BE2C (cell line): ENCODE data around the gene NWD2.
"Not testable (repeated sequence)": the region's sequence is repeated elsewhere in the genome, so short reads cannot be mapped to it uniquely, and the experiment has no call there.

Source experiments
- DNase-seq: peaks from one replicate; pipeline ENCODE4 v3.0.0-alpha.2; 2020
- H3K27me3 ChIP-seq: fragments of 250-450 bp; sonication (Bioruptor Pico); 2 replicates; pipeline ENCODE4 v1.5.1; 2020; ENCODE audit warnings: mild to moderate bottlenecking
- H3K36me3 ChIP-seq: fragments of 250-450 bp; sonication (Bioruptor Pico); 2 replicates; pipeline ENCODE4 v1.5.1; 2020; ENCODE audit warnings: mild to moderate bottlenecking
- H3K4me1 ChIP-seq: fragments of 250-450 bp; sonication (Bioruptor Pico); 2 replicates; pipeline ENCODE4 v1.5.1; 2020
- H3K4me3 ChIP-seq: 2 replicates; pipeline ENCODE4 v1.5.1; 2011; ENCODE audit warnings: low read depth, low read length
- H3K9me3 ChIP-seq: fragments of 250-450 bp; sonication (Bioruptor Pico); 2 replicates; pipeline ENCODE4 v1.5.1; 2020
- TF ChIP-seq, protein P1 (sequence below): IDR thresholded peaks from 2 replicates; pipeline ENCODE4 v1.5.1; 2012; ENCODE audit warnings: mild to moderate bottlenecking, low read depth, low read length

NWD2 gene

DNA sequence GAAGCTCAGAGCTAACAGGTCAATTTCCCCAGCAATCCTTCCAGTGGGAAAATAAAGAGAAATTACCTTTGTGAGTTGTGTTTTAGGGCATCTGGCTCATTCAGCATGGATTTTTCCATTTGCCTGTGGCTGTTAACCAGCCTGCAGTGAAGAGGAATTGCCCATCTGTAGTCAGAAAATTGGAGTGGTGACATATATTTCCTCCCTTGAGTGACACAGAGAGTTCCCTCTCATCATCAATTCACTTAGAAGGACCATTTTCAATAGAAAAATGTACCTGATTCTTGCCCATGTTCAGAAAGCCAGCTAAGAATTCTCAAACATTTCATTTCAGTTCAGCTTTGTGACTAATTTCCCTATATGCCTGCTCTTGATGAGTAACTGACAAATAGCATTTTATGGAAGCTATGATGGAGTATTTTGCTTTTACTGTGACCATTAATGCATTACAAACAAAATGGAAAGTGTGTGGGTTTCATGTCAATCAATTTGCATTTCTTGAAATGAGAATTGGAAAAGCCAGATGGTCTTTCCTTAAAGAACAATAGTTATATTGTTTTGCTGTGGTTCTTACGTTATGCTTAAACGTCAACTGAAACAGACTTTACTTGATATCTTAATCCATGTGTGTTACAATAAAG, 155.8 kb downstream of the NWD2 start:
- Histone ChIP-seq H3K9me3 (no peaks in the 10 kb centered on the region), H3K4me3 (no peak overlapping the region), H3K27me3 (no peaks in the 10 kb centered on the region), H3K4me1 (no peaks in the 10 kb centered on the region), H3K36me3 (no peaks in the 10 kb centered on the region)
- DNase-seq = no peak
- TF ChIP-seq, protein P1, sequence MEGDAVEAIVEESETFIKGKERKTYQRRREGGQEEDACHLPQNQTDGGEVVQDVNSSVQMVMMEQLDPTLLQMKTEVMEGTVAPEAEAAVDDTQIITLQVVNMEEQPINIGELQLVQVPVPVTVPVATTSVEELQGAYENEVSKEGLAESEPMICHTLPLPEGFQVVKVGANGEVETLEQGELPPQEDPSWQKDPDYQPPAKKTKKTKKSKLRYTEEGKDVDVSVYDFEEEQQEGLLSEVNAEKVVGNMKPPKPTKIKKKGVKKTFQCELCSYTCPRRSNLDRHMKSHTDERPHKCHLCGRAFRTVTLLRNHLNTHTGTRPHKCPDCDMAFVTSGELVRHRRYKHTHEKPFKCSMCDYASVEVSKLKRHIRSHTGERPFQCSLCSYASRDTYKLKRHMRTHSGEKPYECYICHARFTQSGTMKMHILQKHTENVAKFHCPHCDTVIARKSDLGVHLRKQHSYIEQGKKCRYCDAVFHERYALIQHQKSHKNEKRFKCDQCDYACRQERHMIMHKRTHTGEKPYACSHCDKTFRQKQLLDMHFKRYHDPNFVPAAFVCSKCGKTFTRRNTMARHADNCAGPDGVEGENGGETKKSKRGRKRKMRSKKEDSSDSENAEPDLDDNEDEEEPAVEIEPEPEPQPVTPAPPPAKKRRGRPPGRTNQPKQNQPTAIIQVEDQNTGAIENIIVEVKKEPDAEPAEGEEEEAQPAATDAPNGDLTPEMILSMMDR = no peak

DNA sequence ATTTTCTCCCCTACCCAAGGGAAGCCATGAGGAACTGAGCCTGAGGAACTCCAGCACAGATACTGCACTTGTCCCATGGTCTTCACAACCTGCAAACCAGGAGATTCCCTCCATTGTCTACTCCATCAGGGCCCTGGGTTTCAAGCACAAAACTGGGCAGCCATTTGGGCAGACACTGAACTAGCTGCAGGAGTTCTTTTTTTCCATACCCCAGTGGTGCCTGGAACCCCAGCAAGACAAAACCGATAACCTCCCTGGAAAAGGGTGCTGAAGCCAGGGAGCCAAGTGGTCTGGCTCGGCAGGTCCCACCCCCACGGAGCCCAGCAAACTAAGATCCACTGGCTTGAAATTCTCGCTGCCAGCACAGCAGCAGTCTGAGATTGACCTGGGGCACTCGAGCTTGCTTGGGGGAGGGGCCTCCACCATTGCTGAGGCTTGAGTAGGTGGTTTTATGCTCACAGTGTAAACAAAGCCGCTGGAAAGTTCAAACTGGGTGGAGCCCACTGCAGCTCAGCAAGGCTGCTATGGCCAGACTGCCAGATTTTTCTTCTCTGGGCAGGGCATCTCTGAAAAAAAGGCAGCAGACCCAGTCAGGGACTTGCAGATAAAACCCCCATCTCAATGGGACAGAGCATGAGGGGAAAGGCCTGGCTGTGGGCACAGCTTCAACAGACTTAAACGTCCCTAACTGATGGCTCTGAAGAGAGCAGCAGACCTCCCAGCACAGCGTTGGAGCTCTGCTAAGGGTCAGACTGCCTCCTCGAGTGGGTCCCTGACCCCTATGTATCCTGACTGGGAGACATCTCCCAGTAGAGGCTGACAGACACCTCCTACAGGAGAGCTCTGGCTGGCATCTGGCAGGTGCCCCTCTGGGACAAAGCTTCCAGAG, 163.6 kb downstream of the NWD2 start:
- H3K36me3 ChIP-seq, H3K27me3 ChIP-seq, H3K9me3 ChIP-seq, DNase-seq, H3K4me1 ChIP-seq, H3K4me3 ChIP-seq: not testable (repeated sequence)

DNA sequence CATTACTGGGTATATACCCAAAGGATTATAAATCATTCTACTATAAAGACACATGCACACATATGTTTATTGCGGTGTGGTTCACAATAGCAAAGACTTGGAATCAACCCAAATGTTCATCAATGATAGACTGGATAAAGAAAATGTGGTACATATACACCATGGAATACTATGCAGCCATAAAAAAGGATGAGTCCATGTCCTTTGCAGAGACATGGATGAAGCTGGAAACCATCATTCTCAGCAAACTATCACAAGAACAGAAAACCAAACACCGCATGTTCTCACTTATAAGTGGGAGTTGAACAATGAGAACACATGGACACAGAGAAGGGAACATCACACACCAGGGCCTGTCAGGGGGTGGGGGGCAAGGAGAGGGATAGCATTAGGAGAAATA, 169.1 kb downstream of the NWD2 start:
- not testable (repeated sequence) for H3K9me3 ChIP-seq, H3K4me1 ChIP-seq, DNase-seq, H3K36me3 ChIP-seq, H3K27me3 ChIP-seq, H3K4me3 ChIP-seq

DNA sequence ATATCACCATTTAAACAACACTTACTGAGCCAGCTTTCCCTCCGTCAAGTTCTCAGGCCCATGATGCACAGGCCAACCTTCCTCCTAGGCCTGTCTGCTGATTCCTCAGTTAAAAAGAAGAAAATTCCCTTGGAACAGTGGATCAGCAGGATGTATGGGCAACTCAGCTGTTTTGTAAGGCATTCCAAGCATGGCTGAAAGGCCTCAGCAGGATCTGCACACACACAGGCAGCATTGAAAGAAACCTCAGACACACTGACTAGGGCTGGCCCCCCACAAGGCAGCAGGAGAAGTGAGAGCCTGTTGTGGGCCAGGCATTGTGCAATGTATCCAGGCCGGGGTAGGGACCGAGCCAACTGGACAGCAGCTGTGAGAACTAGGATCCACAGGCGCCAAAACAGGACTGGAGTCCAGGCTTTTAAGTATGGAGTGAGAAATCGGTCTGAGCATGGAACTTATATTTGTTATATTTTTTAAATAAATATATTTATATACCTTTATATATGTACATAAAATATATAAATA, 171.4 kb downstream of the NWD2 start:
- H3K4me3 ChIP-seq = no peak overlapping the region
- no peaks in the 10 kb centered on the region for H3K27me3 ChIP-seq
- no peaks in the 10 kb centered on the region for H3K4me1 ChIP-seq
- H3K36me3 ChIP-seq = no peaks in the 10 kb centered on the region
- TF ChIP-seq, protein P1 = no peak
- H3K9me3 ChIP-seq = no peaks in the 10 kb centered on the region
- DNase-seq = no peak

DNA sequence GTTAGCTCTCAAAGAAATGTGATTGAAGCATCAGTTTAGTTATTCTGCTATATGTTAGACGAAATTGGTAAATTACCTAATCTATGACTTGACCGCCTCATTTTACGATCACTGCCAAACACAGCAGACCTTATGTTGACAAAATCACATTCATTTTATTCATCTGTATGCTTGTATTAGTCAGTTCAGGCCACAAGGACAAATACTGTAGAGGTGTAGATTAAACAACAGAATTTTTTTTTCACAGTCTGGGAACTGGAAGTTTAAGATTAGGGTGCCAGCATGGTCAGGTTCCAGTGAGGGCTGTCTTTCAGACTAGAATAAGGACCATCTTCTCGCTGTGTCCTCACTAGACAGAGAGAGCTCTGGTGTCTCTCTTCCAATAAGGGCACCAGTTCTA, 177.1 kb downstream of the NWD2 start:
- Histone ChIP-seq H3K4me3 (no peak overlapping the region), H3K4me1 (no peaks in the 10 kb centered on the region), H3K36me3 (no peaks in the 10 kb centered on the region), H3K27me3 (no peaks in the 10 kb centered on the region), H3K9me3 (no peaks in the 10 kb centered on the region)
- no peak for DNase-seq
- TF ChIP-seq, protein P1 = no peak

DNA sequence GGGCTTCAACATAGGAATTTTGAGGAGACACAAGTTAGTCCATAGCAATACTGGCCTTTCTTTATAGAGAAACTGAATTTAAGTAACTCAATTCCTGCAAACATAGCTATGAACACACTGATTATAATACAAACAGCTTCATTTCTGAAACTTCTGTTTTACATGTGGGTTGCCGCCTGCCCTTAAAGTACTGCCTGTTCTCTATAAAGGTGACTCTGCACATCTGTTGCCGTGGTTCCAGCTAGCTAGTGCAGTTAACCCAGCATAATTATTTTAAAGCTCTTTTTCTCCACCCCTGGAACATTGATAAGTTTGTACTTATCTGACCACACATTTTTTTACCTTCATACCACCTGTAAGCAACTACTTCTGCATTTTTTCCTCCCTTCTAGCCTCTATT, 177.6 kb downstream of the NWD2 start:
- H3K9me3 ChIP-seq = no peaks in the 10 kb centered on the region
- TF ChIP-seq, protein P1 = no peak
- no peak overlapping the region for H3K4me3 ChIP-seq
- no peak for DNase-seq
- no peaks in the 10 kb centered on the region for H3K36me3 ChIP-seq
- H3K27me3 ChIP-seq = no peaks in the 10 kb centered on the region
- no peaks in the 10 kb centered on the region for H3K4me1 ChIP-seq

DNA sequence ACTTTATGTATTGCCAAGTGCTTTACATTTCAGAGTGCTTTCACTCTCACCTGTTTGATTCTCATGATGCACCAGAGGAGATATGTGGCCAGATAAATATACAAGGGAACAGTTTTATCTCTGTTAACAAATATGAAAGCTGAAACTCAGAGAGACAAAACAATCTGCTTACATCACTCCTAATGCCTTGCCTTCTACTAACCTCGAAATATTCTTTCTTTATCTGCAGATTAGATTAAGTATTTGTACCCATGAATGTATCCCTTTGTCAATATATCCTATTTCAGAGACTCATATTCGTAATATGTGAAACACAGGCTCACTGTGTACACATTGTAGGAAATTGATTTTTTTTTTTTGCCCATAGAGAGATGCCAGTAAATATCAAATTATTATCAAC, 178.1 kb downstream of the NWD2 start:
- H3K27me3 ChIP-seq = 0 out of 2 replicates have a peak, but pooled peaks cover 3% of the 10 kb centered on the region
- H3K4me3 ChIP-seq = no peak overlapping the region
- H3K9me3 ChIP-seq = no peaks in the 10 kb centered on the region
- no peak for DNase-seq
- TF ChIP-seq, protein P1 = no peak
- no peaks in the 10 kb centered on the region for H3K4me1 ChIP-seq
- H3K36me3 ChIP-seq = no peaks in the 10 kb centered on the region
